H7 (cell line): ENCODE results near the gene RBMX. TPM values are rescaled to one million over a fixed set of nuclear protein-coding genes. Genes with fewer than 3 reads are reported as not detected.
"Not testable (repeated sequence)": the region's sequence is repeated elsewhere in the genome, so short reads cannot be mapped to it uniquely, and the experiment has no call there.

ENCODE experiments used
- DNase-seq: peaks from one replicate; pipeline ENCODE4 v3.0.0; 2012
- H3K27me3 ChIP-seq: 2 replicates; pipeline ENCODE4 v1.6.0; 2011; ENCODE audit warnings: mild to moderate bottlenecking, low read length; ENCODE audit not compliant: control insufficient read depth, insufficient read depth
- H3K36me3 ChIP-seq: replicated peaks from 2 replicates; pipeline ENCODE4 v1.5.1; 2011; ENCODE audit warnings: low read length; ENCODE audit not compliant: control insufficient read depth, insufficient read depth
- H3K4me3 ChIP-seq: 2 replicates; pipeline ENCODE4 v1.5.1; 2011; ENCODE audit warnings: low read depth, mild to moderate bottlenecking, control low read depth, low read length, moderate library complexity; ENCODE audit not compliant: insufficient read depth
- total RNA-seq: library from RNA; depleted of rRNA; stranded (reverse); fragments of >200 nt; shearing (Covaris generic); gene quantifications from 2 replicates; pipeline ENCODE4 v1.2.3, GENCODE V29; 2014; rRNA removed

Gene RBMX
- total RNA-seq: 568 and 767 TPM in 2 replicates

GRCh38 chrX:136880452-136881013 lies at the start of gene RBMX:
Gene RBMX, minus strand, starts transcription at chrX:136880725. Its CDS starts 1,298 bp downstream, at chrX:136879427.
- Histone ChIP-seq H3K4me3 (peak within 1 kb of the TSS; percentile 96), H3K36me3 (peaks cover 8% of the 10 kb centered on the region), H3K27me3 (no peaks in the 10 kb centered on the region)
- DNase-seq: peak; percentile 99

- not testable (repeated sequence) for DNase-seq, H3K4me3 ChIP-seq, H3K27me3 ChIP-seq, H3K36me3 ChIP-seq
Observed at GRCh38 chrX:136921438-136921837, 40.9 kb upstream of the RBMX start.

- Histone ChIP-seq H3K27me3 (no peaks in the 10 kb centered on the region), H3K36me3 (no peaks in the 10 kb centered on the region), H3K4me3 (no peak overlapping the region)
- DNase-seq: no peak
Observed at GRCh38 chrX:136920001-136920400, 39.5 kb upstream of the RBMX start.

DNA sequence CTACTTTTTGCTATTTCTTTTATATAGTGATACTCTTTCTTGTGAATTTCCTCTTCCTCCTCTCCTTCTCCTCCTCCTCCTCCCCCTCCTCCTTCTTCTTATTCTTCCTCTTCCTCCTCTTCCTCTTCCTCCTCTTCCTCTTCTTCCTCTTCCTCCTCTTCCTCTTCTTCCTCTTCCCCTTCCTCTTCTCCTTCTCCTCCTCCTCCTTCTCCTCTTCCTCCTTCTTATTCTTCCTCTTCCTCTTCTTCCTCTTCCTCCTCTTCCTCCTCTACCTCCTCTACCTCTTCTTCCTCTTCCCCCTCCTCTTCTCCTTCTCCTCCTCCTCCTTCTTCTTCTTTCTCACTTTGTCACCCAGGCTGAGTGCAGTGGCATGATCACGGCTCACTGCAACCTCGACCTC lies 36.3 kb upstream of the RBMX start:
- H3K27me3 ChIP-seq: no peaks in the 10 kb centered on the region
- no peak overlapping the region for H3K4me3 ChIP-seq
- no peak for DNase-seq
- no peaks in the 10 kb centered on the region for H3K36me3 ChIP-seq

DNA sequence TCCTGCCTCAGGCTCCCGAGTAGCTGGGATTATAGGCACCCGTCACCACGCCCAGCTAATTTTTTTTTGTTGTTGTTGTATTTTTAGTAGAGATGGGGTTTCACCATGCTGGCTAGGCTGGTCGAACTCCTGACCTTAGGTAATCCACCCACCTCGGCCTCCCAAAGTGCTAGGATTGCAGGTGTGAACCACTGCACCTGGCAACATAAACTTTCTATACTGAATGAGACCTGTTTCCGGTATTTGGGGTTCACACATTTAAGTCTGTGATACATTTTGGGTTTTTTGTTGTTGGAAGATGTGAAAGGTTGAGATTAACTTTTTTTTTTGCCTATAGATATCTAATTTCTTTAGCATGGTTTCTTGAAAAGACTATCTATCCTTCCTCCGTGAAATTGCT lies 31.1 kb upstream of the RBMX start:
- H3K4me3 ChIP-seq, H3K36me3 ChIP-seq, H3K27me3 ChIP-seq, DNase-seq: not testable (repeated sequence)

DNA sequence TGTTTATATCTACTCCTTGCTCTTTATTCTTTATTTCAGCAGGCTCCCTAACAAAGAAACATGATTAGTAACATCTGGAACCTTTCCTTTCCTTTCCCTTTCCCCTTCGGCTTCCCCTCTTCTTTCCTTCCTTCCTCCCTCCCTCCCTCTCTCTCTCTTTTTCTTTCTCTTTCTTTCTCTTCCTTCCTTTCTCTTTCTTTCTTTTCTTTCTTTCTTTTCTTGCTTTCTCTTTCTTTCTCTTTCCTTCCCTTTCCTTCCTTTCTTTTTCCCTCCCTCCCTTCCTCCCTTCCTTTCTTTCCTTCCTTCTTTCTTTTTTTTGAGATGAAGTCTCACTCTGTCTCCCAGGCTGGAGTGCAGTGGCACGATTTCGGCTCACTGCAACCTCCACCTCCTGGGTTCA lies 30.7 kb upstream of the RBMX start:
- no peaks in the 10 kb centered on the region for H3K27me3 ChIP-seq
- H3K4me3 ChIP-seq: no peak overlapping the region
- DNase-seq: no peak
- H3K36me3 ChIP-seq: no peaks in the 10 kb centered on the region

DNA sequence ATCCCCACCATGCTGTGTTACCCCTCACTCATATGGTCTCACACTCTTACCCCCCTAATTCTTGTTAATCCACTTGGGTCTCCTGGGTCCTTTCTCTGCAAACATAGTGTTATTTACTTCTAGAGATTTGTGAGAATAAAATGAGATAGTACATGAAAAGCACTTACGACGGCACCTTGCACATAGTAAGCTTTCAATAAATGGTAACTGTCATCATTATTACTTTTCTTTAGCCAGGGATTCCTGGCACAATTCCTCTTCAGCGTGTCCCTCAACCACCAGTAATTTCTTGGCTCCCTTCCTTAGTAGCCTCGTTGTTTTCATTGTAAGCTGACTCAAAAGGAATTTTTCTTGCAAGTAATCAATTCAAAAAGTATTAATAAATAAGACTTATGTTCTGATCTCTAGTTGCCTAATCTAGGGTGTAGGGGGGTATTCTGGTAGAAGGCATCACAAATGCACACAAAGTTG lies 30.1 kb upstream of the RBMX start:
- Histone ChIP-seq H3K36me3 (no peaks in the 10 kb centered on the region), H3K27me3 (no peaks in the 10 kb centered on the region)
- no peak for DNase-seq

DNA sequence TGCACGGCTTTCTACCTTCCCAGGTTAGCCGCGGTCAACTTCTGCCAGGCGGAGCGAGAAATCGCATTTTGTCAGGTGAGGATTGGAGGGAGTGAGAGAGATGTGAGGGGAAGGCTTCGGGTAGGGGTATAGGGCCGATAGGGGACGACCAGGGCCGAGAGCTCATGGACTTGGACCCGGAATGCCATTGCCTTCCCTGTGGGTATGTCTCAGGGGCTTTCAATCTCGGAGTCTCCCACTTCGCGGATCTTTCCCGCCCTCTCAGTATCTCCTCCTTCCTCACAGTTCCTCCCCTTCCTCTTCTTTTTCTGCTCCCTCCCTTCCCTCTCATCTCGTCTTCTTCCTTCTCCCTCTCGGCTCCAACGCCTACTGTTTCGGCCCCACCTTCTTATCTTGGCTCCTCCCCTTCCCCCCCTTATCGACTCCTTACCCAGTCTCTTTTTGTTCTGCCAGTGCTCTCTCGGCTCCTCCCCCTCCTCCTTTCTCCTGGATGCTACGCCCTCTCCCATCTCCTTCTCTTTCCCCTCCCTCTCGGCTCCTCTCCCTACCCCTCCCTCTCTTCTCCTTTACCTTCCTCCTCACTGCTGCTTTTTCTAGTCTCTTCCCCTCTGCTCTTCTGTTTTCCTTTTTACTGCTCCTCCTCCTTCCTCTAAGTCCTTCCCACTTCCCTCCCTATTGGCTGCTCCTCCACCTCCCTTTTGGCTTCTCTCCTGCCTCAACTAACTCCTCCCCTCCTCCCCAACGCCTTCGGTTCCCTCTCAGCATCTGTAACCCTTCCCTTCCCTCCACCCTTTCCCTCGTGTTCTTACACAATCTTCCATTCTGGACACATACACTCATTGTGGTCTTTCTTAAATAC lies 29.4 kb upstream of the RBMX start:
- Histone ChIP-seq H3K4me3 (peak overlapping the region; percentile 97), H3K27me3 (no peaks in the 10 kb centered on the region), H3K36me3 (no peaks in the 10 kb centered on the region)
- peak; percentile 90 for DNase-seq

More for the DNA sequence above, 30.1 kb upstream of the RBMX start:
- peak overlapping the region; percentile 97 for H3K4me3 ChIP-seq

DNA sequence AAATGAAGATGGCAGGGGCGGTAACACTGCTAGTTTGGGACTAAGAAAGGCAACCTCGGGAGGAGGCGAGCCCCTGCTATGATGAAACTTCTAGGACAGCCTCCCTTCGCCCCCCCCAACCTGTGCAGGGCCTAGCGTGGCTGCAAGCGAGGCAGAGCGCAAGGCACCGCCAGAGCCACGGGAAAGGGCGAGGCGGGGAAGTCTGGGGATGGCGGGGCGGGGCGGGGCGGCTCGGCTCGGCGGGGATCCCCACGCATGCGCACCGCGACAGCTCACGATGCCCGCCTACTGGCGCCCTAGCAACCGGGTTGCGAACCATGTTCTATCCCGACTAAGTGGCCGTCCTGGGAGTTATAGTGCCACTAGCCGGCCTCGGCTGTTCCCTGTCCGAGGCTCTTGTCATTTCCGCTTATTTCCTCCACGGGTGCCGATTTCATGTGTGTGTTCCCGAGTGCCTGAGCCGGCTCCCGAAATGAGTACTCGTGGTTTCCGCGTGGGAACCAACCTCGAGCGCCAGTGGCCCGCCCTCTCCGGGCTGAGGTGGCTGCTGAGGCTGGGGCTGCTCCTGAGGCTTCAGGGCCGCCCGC lies 28.7 kb upstream of the RBMX start:
- H3K4me3 ChIP-seq: peak overlapping the region; percentile 97
- no peaks in the 10 kb centered on the region for H3K27me3 ChIP-seq
- DNase-seq: peak; percentile 97
- no peaks in the 10 kb centered on the region for H3K36me3 ChIP-seq

GRCh38 chrX:136907621-136908020 lies 27.1 kb upstream of the RBMX start:
- H3K27me3 ChIP-seq: no peaks in the 10 kb centered on the region
- H3K4me3 ChIP-seq: no peak overlapping the region
- no peaks in the 10 kb centered on the region for H3K36me3 ChIP-seq
- DNase-seq: no peak

GRCh38 chrX:136906921-136907510 lies 26.5 kb upstream of the RBMX start:
- no peak for DNase-seq
- H3K4me3 ChIP-seq: no peak overlapping the region
- no peaks in the 10 kb centered on the region for H3K27me3 ChIP-seq
- no peaks in the 10 kb centered on the region for H3K36me3 ChIP-seq

DNA sequence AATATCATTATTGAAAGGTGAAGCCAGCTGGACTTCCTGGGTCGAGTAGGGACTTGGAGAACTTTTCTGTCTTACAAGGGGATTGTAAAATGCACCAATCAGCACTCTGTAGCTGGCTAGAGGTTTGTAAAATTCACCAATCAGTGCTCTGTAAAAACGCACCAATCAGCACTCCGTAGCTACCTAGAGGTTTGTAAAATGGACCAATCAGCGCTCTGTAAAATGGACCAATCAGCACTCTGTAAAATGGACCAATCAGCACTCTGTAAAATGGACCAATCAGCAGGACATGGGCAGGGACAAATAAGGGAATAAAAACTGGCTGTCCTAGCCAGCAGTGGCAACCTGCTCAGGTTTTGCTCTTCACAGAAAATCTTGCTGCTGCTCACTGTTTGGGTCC lies 23.5 kb upstream of the RBMX start:
- not testable (repeated sequence) for DNase-seq, H3K4me3 ChIP-seq, H3K27me3 ChIP-seq, H3K36me3 ChIP-seq

DNA sequence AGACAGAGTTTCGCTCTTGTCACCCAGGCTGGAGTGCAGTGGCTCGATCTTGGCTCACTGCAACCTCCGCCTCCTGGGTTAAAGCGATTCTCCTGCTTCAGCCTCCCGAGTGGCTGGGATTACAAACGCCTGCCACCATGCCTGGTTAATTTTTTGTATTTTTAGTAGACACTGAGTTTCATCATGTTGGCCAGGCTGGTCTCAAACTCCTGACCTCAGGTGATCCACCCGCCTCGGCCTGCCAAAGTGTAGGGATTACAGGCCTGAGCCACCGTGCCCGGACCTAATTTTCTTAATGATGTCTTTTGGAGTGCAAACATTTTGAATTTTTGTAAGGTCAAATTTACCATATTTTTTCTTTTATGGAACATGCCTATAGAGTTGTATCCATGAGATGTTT lies 19.5 kb upstream of the RBMX start:
- not testable (repeated sequence) for DNase-seq

DNA sequence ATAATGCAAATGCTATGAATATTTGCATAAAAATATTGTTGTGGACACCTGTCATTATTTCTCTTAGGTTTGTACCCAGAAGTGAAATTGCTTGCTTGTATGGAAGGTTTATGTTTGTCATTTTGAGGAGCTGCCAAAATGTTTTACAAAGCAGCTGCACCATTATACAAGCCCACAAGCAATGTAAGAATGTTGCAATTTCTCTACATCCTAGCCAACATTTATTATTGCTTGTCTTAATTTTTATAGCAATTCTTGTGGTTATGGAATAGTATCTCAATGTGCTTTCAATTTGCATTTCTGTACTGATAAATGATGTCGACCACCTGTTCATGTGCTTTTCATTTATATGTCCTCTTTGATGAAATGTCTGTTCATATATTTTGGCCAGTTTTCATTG lies 18.7 kb upstream of the RBMX start:
- Histone ChIP-seq H3K4me3 (no peak overlapping the region), H3K36me3 (no peaks in the 10 kb centered on the region), H3K27me3 (no peaks in the 10 kb centered on the region)
- DNase-seq: no peak

More for the DNA sequence above, 19.5 kb upstream of the RBMX start:
- H3K4me3 ChIP-seq, H3K27me3 ChIP-seq, H3K36me3 ChIP-seq: not testable (repeated sequence)
